Cardiac muscle cell (in vitro differentiated cells and primary cell): ENCODE data around the gene UCP2. TPM values are rescaled to one million over a fixed set of nuclear protein-coding genes. Genes with fewer than 3 reads are reported as not detected.
"Not testable (repeated sequence)": the region's sequence is repeated elsewhere in the genome, so short reads cannot be mapped to it uniquely, and the experiment has no call there.

Experiments
- DNase-seq, 2 donors: peaks; one replicate each; pipeline versions ENCODE4 v3.0.0 to v3.0.0-alpha.2; 2010 to 2017; ENCODE audit warnings: low read depth in 1 of 2, low spot score in 1 of 2
- H3K27ac ChIP-seq: fragments of 200-600 bp; sonication (generic); 2 replicates; pipeline ENCODE4 v1.5.1; 2016
- H3K27me3 ChIP-seq: fragments of 200-600 bp; sonication (generic); 2 replicates; pipeline ENCODE4 v1.6.0; 2016; ENCODE audit warnings: control low read depth
- H3K36me3 ChIP-seq: fragments of 200-600 bp; sonication (generic); 2 replicates; pipeline ENCODE4 v1.5.1; 2016; ENCODE audit warnings: control low read depth
- H3K4me1 ChIP-seq: fragments of 200-600 bp; sonication (generic); 2 replicates; pipeline ENCODE4 v1.8.1; 2017; ENCODE audit warnings: low read depth, mild to moderate bottlenecking, mixed run types
- H3K4me3 ChIP-seq: fragments of 200-600 bp; sonication (generic); 2 replicates; pipeline ENCODE4 v1.5.1; 2016; ENCODE audit warnings: mild to moderate bottlenecking
- H3K9me3 ChIP-seq: fragments of 200-600 bp; sonication (generic); 2 replicates; pipeline ENCODE4 v1.5.1; 2017; ENCODE audit warnings: low read depth, mild to moderate bottlenecking, control low read depth
- CTCF ChIP-seq: IDR thresholded peaks from 2 replicates; pipeline ENCODE4 v1.5.1; 2012; ENCODE audit warnings: low read depth, mild to moderate bottlenecking, low read length
- polyA plus RNA-seq: library from polyadenylated mRNA; unstranded; fragments of >200 nt; fragmentation: Nextera tagmentation; extraction: Ambion mirVana; gene quantifications from 2 replicates; pipeline ENCODE4 v1.2.1, GENCODE V29; 2016
- total RNA-seq: library from RNA; depleted of rRNA; stranded (reverse); fragments of >200 nt; gene quantifications from 2 replicates; pipeline ENCODE4 v1.2.3, GENCODE V29; 2016

Gene UCP2
- total and polyA plus RNA-seq, 2 experiments from 2014 or later, result 25.9 to 34.8 TPM

GRCh38 chr11:73944901-73945300 is 37.7 kb downstream of the UCP2 start:
- no peak overlapping the region for H3K4me3 ChIP-seq
- no peaks in the 10 kb centered on the region for H3K36me3 ChIP-seq
- TF ChIP-seq CTCF, result no peak
- H3K27ac ChIP-seq, result no peak overlapping the region
- H3K9me3 ChIP-seq, result no peaks in the 10 kb centered on the region
- H3K27me3 ChIP-seq, result no peaks in the 10 kb centered on the region
- no peaks in the 10 kb centered on the region for H3K4me1 ChIP-seq
- DNase-seq, result no peak

GRCh38 chr11:73944085-73944484 is 38.6 kb downstream of the UCP2 start:
- TF ChIP-seq CTCF, result no peak
- DNase-seq, result no peak
- H3K4me1 ChIP-seq, result no peaks in the 10 kb centered on the region
- H3K27me3 ChIP-seq, result no peaks in the 10 kb centered on the region
- no peak overlapping the region for H3K4me3 ChIP-seq
- no peaks in the 10 kb centered on the region for H3K9me3 ChIP-seq
- H3K27ac ChIP-seq, result no peak overlapping the region
- H3K36me3 ChIP-seq, result no peaks in the 10 kb centered on the region

GRCh38 chr11:73942010-73942409 is 40.6 kb downstream of the UCP2 start:
- H3K9me3 ChIP-seq, result no peaks in the 10 kb centered on the region
- no peak overlapping the region for H3K27ac ChIP-seq
- H3K4me1 ChIP-seq, result no peaks in the 10 kb centered on the region
- no peak overlapping the region for H3K4me3 ChIP-seq
- no peak for TF ChIP-seq CTCF
- H3K27me3 ChIP-seq, result no peaks in the 10 kb centered on the region
- DNase-seq, result no peak
- no peaks in the 10 kb centered on the region for H3K36me3 ChIP-seq

- Histone ChIP-seq H3K9me3 (no peaks in the 10 kb centered on the region), H3K36me3 (no peaks in the 10 kb centered on the region), H3K27me3 (no peaks in the 10 kb centered on the region), H3K27ac (no peak overlapping the region), H3K4me3 (no peak overlapping the region), H3K4me1 (no peaks in the 10 kb centered on the region)
- no peak for DNase-seq
- TF ChIP-seq CTCF, result no peak
These were observed 41.7 kb downstream of the UCP2 start for GRCh38 chr11:73940801-73941570.

DNA sequence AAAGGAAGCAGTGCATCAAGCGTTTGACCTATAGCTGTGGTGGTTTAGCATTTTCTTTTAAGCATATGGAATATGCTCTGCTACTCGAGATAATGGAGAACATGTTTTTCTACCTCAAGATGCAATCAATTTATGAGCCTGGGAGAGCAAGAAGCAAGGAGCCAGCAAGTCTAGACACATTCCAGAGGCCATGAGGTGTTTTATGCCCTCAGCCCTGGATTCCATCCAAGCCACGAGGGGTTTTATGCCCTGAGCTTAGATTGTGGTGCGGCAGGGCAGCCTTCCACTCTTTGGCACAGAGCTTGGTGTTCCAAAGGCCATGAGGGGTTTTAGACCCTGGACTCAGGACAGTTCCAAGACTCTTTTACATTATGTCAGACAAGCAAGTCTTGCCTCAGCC is 43.5 kb downstream of the UCP2 start:
- no peak overlapping the region for H3K27ac ChIP-seq
- no peaks in the 10 kb centered on the region for H3K9me3 ChIP-seq
- no peak for DNase-seq
- H3K4me3 ChIP-seq, result no peak overlapping the region
- H3K27me3 ChIP-seq, result no peaks in the 10 kb centered on the region
- no peaks in the 10 kb centered on the region for H3K4me1 ChIP-seq
- H3K36me3 ChIP-seq, result peaks cover 3% of the 10 kb centered on the region
- no peak for TF ChIP-seq CTCF

GRCh38 chr11:73936047-73936446 is 46.6 kb downstream of the UCP2 start:
- H3K27me3 ChIP-seq, H3K27ac ChIP-seq, H3K9me3 ChIP-seq, DNase-seq, H3K4me3 ChIP-seq, H3K4me1 ChIP-seq: not testable (repeated sequence)
- H3K36me3 ChIP-seq, result peaks cover 11% of the 10 kb centered on the region
